ENCODE data around the gene SPSB3. TPM values are rescaled to one million over a fixed set of nuclear protein-coding genes. Genes with fewer than 3 reads are reported as not detected.

The SPSB3 gene
- total and polyA plus RNA-seq, 9 of the 15 experiments (the other 6 are each of a cell fraction or from before 2014, with no cell fraction given) = 0.39 to 37.4 (median 7.1) TPM

- no peak for TF ChIP-seq CHD4 (IDR thresholded peaks at IDR 0.05; ENCODE audit: insufficient read depth, insufficient replicate concordance, low read depth, low read length, poor library complexity, severe bottlenecking)
- no peak for TF ChIP-seq MECOM (CRISPR knock-in tag; IDR thresholded peaks at IDR 0.05)
- TF ChIP-seq PPARD (CRISPR knock-in tag; IDR thresholded peaks at IDR 0.05) = no peak
- no peak for TF ChIP-seq SMARCA5 (IDR thresholded peaks at IDR 0.05)
- TF ChIP-seq HSF4 (CRISPR knock-in tag; IDR thresholded peaks at IDR 0.05; ENCODE audit: borderline replicate concordance) = no peak
- peak; percentile 97 for TF ChIP-seq MAX (CRISPR knock-in tag; IDR thresholded peaks at IDR 0.05)
- no peak for TF ChIP-seq ZNF311 (CRISPR knock-in tag; IDR thresholded peaks at IDR 0.05)
- TF ChIP-seq ZNF609 (CRISPR knock-in tag; IDR thresholded peaks at IDR 0.05; ENCODE audit: borderline replicate concordance) = peak; percentile 90; the same call in 1 of the 2 replicates
- peak; percentile 66; the same call in 1 of the 2 replicates for TF ChIP-seq MXI1 (IDR thresholded peaks at IDR 0.05; ENCODE audit: low read depth, low read length)
- TF ChIP-seq TAF15 (IDR thresholded peaks at IDR 0.05; ENCODE audit: low read depth, low read length) = no peak
- TF ChIP-seq LCOR (CRISPR knock-in tag; IDR thresholded peaks at IDR 0.05) = peak; percentile 84
- no peak for TF ChIP-seq MTA1 (IDR thresholded peaks at IDR 0.05; ENCODE audit: borderline replicate concordance)
- TF ChIP-seq RFX1 (IDR thresholded peaks at IDR 0.05) = no peak
- no peak for TF ChIP-seq U2AF2 (optimal IDR thresholded peaks at IDR 0.05; ENCODE audit: low read depth, low read length)
- TF ChIP-seq, protein P1, sequence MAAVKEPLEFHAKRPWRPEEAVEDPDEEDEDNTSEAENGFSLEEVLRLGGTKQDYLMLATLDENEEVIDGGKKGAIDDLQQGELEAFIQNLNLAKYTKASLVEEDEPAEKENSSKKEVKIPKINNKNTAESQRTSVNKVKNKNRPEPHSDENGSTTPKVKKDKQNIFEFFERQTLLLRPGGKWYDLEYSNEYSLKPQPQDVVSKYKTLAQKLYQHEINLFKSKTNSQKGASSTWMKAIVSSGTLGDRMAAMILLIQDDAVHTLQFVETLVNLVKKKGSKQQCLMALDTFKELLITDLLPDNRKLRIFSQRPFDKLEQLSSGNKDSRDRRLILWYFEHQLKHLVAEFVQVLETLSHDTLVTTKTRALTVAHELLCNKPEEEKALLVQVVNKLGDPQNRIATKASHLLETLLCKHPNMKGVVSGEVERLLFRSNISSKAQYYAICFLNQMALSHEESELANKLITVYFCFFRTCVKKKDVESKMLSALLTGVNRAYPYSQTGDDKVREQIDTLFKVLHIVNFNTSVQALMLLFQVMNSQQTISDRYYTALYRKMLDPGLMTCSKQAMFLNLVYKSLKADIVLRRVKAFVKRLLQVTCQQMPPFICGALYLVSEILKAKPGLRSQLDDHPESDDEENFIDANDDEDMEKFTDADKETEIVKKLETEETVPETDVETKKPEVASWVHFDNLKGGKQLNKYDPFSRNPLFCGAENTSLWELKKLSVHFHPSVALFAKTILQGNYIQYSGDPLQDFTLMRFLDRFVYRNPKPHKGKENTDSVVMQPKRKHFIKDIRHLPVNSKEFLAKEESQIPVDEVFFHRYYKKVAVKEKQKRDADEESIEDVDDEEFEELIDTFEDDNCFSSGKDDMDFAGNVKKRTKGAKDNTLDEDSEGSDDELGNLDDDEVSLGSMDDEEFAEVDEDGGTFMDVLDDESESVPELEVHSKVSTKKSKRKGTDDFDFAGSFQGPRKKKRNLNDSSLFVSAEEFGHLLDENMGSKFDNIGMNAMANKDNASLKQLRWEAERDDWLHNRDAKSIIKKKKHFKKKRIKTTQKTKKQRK (IDR thresholded peaks at IDR 0.05; ENCODE audit: borderline replicate concordance, low read depth, low read length) = no peak
- no peak for TF ChIP-seq ZNF644 (tag; IDR thresholded peaks at IDR 0.05; ENCODE audit: low read depth)
- no peak for TF ChIP-seq ZNF140 (CRISPR knock-in tag; IDR thresholded peaks at IDR 0.05)
- TF ChIP-seq ZC3H4 (CRISPR knock-in tag; IDR thresholded peaks at IDR 0.05; ENCODE audit: borderline replicate concordance) = no peak
- no peak for TF ChIP-seq BRF1 (IDR thresholded peaks at IDR 0.05; ENCODE audit: borderline replicate concordance, extremely low read depth, insufficient read length)
Observed at GRCh38 chr16:1826691-1827573, 44.6 kb upstream of the SPSB3 start, which contains the start of the genes FAHD1 and HAGH (continued).

All from K562 (cell line).